Endothelial cell of umbilical vein (primary cell): Measurements from ENCODE around the gene ACTR3C. TPM values are rescaled to one million over a fixed set of nuclear protein-coding genes. Genes with fewer than 3 reads are reported as not detected.

ENCODE experiments used
- BruUV-seq: library from RNA; stranded (reverse); fragments of 400-500 nt; replicated peaks from 2 replicates; lab custom pipeline; 2021; lab: Mats Ljungman, UMichigan
- CTCF ChIA-PET: fragments of 300-600, 350-600 bp; sonication (Branson Sonifier 250); formaldehyde crosslinking; loops from one replicate; lab custom pipeline; 2021; ENCODE audit warnings: antibody characterized with exemption, inconsistent platforms; lab: Charles Lee
- POLR2A ChIA-PET: fragments of 300-600, 350-600 bp; sonication (Branson Sonifier 250); formaldehyde crosslinking; loops from one replicate; lab custom pipeline; 2021; ENCODE audit warnings: antibody characterized with exemption, inconsistent platforms; lab: Charles Lee
- DNase-seq: peaks from one replicate; pipeline ENCODE4 v3.0.0-alpha.2; 2011; ENCODE audit warnings: low read depth, low spot score
- FAIRE-seq: peaks from 2 replicates; lab custom pipeline; 2011; peaks lifted over from hg19 to GRCh38; lab: Jason Lieb, UNC
- H2AFZ ChIP-seq: 2 replicates; pipeline ENCODE4 v1.6.0; 2012; ENCODE audit warnings: low read depth, low read length, control low read depth, inconsistent platforms
- H3K27ac ChIP-seq: 2 replicates; pipeline ENCODE4 v1.5.1; 2011; ENCODE audit warnings: low read depth, mild to moderate bottlenecking, control low read depth, low read length, moderate library complexity; ENCODE audit not compliant: insufficient read depth
- H3K27me3 ChIP-seq, 2 experiments: 2 replicates each; pipeline versions ENCODE4 v1.6.0 to v1.6.1; 2011; ENCODE audit warnings: low read length in 2 of 2, mixed read lengths in 1 of 2; ENCODE audit not compliant: control insufficient read depth in 2 of 2, insufficient read depth in 2 of 2
- H3K36me3 ChIP-seq, 2 experiments: 2 replicates in 1 of 2; 3 replicates in 1 of 2; pipeline ENCODE4 v1.5.1; 2011; ENCODE audit warnings: low read length in 2 of 2, mild to moderate bottlenecking in 1 of 2, moderate library complexity in 1 of 2; ENCODE audit not compliant: control insufficient read depth in 2 of 2, insufficient read depth in 2 of 2; ENCODE audit errors: extremely low read depth in 1 of 2
- H3K4me1 ChIP-seq: 3 replicates; pipeline ENCODE4 v1.5.1; 2011; ENCODE audit warnings: mild to moderate bottlenecking, low read length; ENCODE audit not compliant: control insufficient read depth, insufficient read depth; ENCODE audit errors: extremely low read depth
- H3K4me2 ChIP-seq: 2 replicates; pipeline ENCODE4 v1.6.1; 2011; ENCODE audit warnings: low read length, control low read depth, mixed read lengths; ENCODE audit not compliant: insufficient read depth
- H3K4me3 ChIP-seq, 3 experiments: fragments of 200-600 bp in 1 of 3; sonication (generic), shearing (Covaris generic) in 1 of 3; replicated peaks in 1 of 3; 2 replicates each; pipeline ENCODE4 v1.5.1; 2011 to 2016; ENCODE audit warnings: control low read depth in 3 of 3, low read length in 3 of 3, mild to moderate bottlenecking in 2 of 3, inconsistent platforms in 1 of 3, low read depth in 1 of 3, moderate library complexity in 1 of 3; ENCODE audit not compliant: insufficient read depth in 1 of 3
- H3K79me2 ChIP-seq: 2 replicates; pipeline ENCODE4 v1.6.0; 2012; ENCODE audit warnings: low read length, inconsistent platforms; ENCODE audit not compliant: control insufficient read depth, insufficient read depth
- H3K9ac ChIP-seq: replicated peaks from 2 replicates; pipeline ENCODE3; 2011; ENCODE audit warnings: low read length, control low read depth; ENCODE audit not compliant: insufficient read depth; ENCODE audit errors: extremely low read depth
- H3K9me1 ChIP-seq: replicated peaks from 3 replicates; pipeline ENCODE4 v1.6.0; 2011; ENCODE audit warnings: mild to moderate bottlenecking, low read length; ENCODE audit not compliant: control insufficient read depth, insufficient read depth; ENCODE audit errors: extremely low read depth
- H3K9me3 ChIP-seq: replicated peaks from 2 replicates; pipeline ENCODE4 v1.5.1; 2012; ENCODE audit warnings: low read length, inconsistent platforms; ENCODE audit not compliant: control insufficient read depth, insufficient read depth
- H4K20me1 ChIP-seq: replicated peaks from 2 replicates; pipeline ENCODE3; 2011; ENCODE audit warnings: mild to moderate bottlenecking, low read length; ENCODE audit not compliant: control insufficient read depth, insufficient read depth; ENCODE audit errors: extremely low read depth
- EZH2 ChIP-seq: IDR thresholded peaks from 2 replicates; pipeline ENCODE4 v1.6.1; 2012; ENCODE audit warnings: borderline replicate concordance, low read depth, mild to moderate bottlenecking, moderate library complexity, low read length, inconsistent platforms; ENCODE audit not compliant: severe bottlenecking
- FOS ChIP-seq: IDR thresholded peaks from 2 replicates; pipeline ENCODE4 v1.6.1; 2011; ENCODE audit warnings: mild to moderate bottlenecking, low read length, moderate library complexity, borderline replicate concordance; ENCODE audit not compliant: insufficient read depth
- GATA2 ChIP-seq: IDR thresholded peaks from 2 replicates; pipeline ENCODE4 v1.7.0; 2011; ENCODE audit warnings: low read depth, mild to moderate bottlenecking, moderate library complexity, mixed read lengths, low read length; ENCODE audit not compliant: insufficient read length, insufficient read depth
- JUN ChIP-seq: IDR thresholded peaks from 2 replicates; pipeline ENCODE4 v1.6.1; 2011; ENCODE audit warnings: borderline replicate concordance, low read depth; ENCODE audit not compliant: insufficient read length, insufficient read depth
- MYC ChIP-seq: IDR thresholded peaks from one replicate; pipeline ENCODE4 v1.6.1; 2011; ENCODE audit warnings: mild to moderate bottlenecking, low read depth, low read length
- POLR2A ChIP-seq: IDR thresholded peaks from 2 replicates; pipeline ENCODE4 v1.6.1; 2012; ENCODE audit warnings: low read depth, mild to moderate bottlenecking, control low read depth, low read length
- POLR2AphosphoS5 ChIP-seq: IDR thresholded peaks from 2 replicates; pipeline ENCODE4 v1.6.1; 2012; ENCODE audit warnings: low read depth, mild to moderate bottlenecking, control low read depth, low read length, moderate library complexity; ENCODE audit not compliant: insufficient read depth
- dilution Hi-C: fragments of 300-500 bp; cut with MboI; formaldehyde crosslinking; loops from one replicate; pipeline ENCODE4 v1.15.0; 2019; ENCODE audit warnings: low sequenced_read_pairs; ENCODE audit not compliant: extremely low pct_ligation_motif_present
- intact Hi-C: fragments of 100-400 bp; cut with micrococcal nuclease; formaldehyde crosslinking; loops from one replicate; pipeline ENCODE4 v1.10.0; 2022
- polyA plus RNA-seq, 4 experiments: library from polyadenylated mRNA; depleted of rRNA in 3 of 4; stranded (reverse) in 3 of 4; unstranded in 1 of 4; fragments of >200 nt; gene quantifications; 2 replicates each; pipeline versions ENCODE4 v1.2.1 to v1.2.3, GENCODE V29; 2011 to 2012; ENCODE audit warnings: missing spikeins in 1 of 4
- total RNA-seq: library from RNA; stranded (reverse); gene quantifications from 2 replicates; pipeline ENCODE4 v1.2.3, GENCODE V29; 2021
- TF ChIP-seq, protein P1 (sequence below): IDR thresholded peaks from 2 replicates; pipeline ENCODE4 v1.6.1; 2011; ENCODE audit not compliant: insufficient read depth, insufficient read length
- TF ChIP-seq, protein P2 (sequence below), 2 donors: IDR thresholded peaks; 1 replicate in 1 of 2; 2 replicates in 1 of 2; pipeline ENCODE4 v1.5.1; 2011; ENCODE audit warnings: low read length in 2 of 2, mild to moderate bottlenecking in 2 of 2, moderate library complexity in 2 of 2, control low read depth in 1 of 2, inconsistent platforms in 1 of 2, low read depth in 1 of 2; ENCODE audit not compliant: insufficient read depth in 1 of 2; ENCODE audit errors: extremely low read depth in 1 of 2

The ACTR3C gene
- total and polyA plus RNA-seq, 2 donors (not counting 3 experiments of a cell fraction or from before 2014, with no cell fraction given), result 0.33 TPM; not detected in 1

DNA sequence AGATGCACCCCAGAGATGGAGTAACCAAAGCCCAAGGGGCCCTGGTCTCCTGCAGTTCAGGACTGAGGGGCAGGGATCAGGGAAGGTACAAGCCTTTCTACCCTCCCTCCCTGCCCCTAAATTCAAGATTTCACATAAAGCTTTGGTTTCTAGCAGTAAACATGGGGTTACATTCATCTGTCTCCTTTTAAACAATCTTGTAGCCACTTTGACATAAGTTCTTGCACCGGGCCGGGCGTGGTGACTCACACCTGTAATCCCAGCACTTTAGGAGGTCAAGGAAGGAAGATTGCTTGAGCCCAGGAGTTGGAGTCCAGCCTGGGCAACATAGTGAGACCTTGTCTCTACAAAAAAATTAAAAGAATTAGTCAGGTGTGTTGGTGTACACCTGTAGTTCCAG, 4.0 kb upstream of the ACTR3C start:
- TF ChIP-seq GATA2, result no peak
- TF ChIP-seq POLR2A, result no peak
- no peak for TF ChIP-seq JUN
- TF ChIP-seq, protein P1, sequence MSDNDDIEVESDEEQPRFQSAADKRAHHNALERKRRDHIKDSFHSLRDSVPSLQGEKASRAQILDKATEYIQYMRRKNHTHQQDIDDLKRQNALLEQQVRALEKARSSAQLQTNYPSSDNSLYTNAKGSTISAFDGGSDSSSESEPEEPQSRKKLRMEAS, result no peak
- TF ChIP-seq POLR2AphosphoS5, result no peak
- TF ChIP-seq EZH2, result no peak
- no peak for TF ChIP-seq MYC
- no peak for TF ChIP-seq FOS
- TF ChIP-seq, protein P2, sequence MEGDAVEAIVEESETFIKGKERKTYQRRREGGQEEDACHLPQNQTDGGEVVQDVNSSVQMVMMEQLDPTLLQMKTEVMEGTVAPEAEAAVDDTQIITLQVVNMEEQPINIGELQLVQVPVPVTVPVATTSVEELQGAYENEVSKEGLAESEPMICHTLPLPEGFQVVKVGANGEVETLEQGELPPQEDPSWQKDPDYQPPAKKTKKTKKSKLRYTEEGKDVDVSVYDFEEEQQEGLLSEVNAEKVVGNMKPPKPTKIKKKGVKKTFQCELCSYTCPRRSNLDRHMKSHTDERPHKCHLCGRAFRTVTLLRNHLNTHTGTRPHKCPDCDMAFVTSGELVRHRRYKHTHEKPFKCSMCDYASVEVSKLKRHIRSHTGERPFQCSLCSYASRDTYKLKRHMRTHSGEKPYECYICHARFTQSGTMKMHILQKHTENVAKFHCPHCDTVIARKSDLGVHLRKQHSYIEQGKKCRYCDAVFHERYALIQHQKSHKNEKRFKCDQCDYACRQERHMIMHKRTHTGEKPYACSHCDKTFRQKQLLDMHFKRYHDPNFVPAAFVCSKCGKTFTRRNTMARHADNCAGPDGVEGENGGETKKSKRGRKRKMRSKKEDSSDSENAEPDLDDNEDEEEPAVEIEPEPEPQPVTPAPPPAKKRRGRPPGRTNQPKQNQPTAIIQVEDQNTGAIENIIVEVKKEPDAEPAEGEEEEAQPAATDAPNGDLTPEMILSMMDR (IDR thresholded peaks at IDR 0.05; ENCODE audit: extremely low read depth in 1 of 2, insufficient read depth in 1 of 2, low read depth in 1 of 2, low read length in 2 of 2), result no peak
- intact Hi-C loops, result no loop called here
- Histone ChIP-seq H3K4me3 (no peak overlapping the region), H3K4me1 (peaks cover 3% of the 10 kb centered on the region), H3K9me3 (no peaks in the 10 kb centered on the region), H3K79me2 (no peaks in the 10 kb centered on the region), H3K9me1 (no peaks in the 10 kb centered on the region), H3K27me3 (no peaks in the 10 kb centered on the region), H3K27ac (no peak overlapping the region), H3K36me3 (no peaks in the 10 kb centered on the region), H4K20me1 (no peaks in the 10 kb centered on the region), H3K9ac (no peak overlapping the region), H3K4me2 (no peak overlapping the region), H2AFZ (no peak overlapping the region)
- ChIA-PET POLR2A (no interaction called here), CTCF (no interaction called here)
- dilution Hi-C loops, result no loop called here
- no peak for FAIRE-seq
- BruUV-seq, result no TSS peak
- no peak for DNase-seq
